HepG2 (cell line): Measurements from ENCODE around the gene NEBL. TPM values are rescaled to one million over a fixed set of nuclear protein-coding genes. Genes with fewer than 3 reads are reported as not detected.

Experiments
- ATAC-seq: fragments of 200-7000 bp; cut with Tn5 transposase; 3 replicates; pipeline ENCODE4 v1.9.1; 2020; ENCODE audit warnings: mild to moderate bottlenecking, moderate library complexity
- BruUV-seq: library from RNA; stranded (reverse); fragments of 400-500 nt; replicated peaks from 2 replicates; lab custom pipeline; 2021; lab: Mats Ljungman, UMichigan
- CTCF ChIA-PET: fragments of 300-600 bp; formaldehyde crosslinking; extraction: SDS; loops from one replicate; lab custom pipeline; 2021; ENCODE audit warnings: low total read pairs, inconsistent platforms, low intra/inter-chr PET ratio; lab: Yijun Ruan, JAX
- POLR2A ChIA-PET: fragments of 350-600 bp; sonication (Branson Sonifier 250); formaldehyde crosslinking; loops from one replicate; lab custom pipeline; 2020; ENCODE audit warnings: antibody characterized with exemption, inconsistent platforms; lab: Yijun Ruan, JAX
- DNase-seq: peaks from one replicate; pipeline ENCODE4 v3.0.0-alpha.2; 2015; ENCODE audit warnings: low spot score
- FAIRE-seq: peaks from 3 replicates; lab custom pipeline; 2011; peaks lifted over from hg19 to GRCh38; lab: Jason Lieb, UNC
- H2AFZ ChIP-seq: one replicate; pipeline ENCODE4 v1.6.1; 2011; ENCODE audit warnings: low read length, inconsistent platforms
- H3K27ac ChIP-seq: fragments of 300-600 bp; 3 replicates; pipeline ENCODE4 v1.8.0; 2011; ENCODE audit warnings: mixed run types, mild to moderate bottlenecking, mixed read lengths, low read length, inconsistent platforms; ENCODE audit not compliant: insufficient read depth; ENCODE audit errors: extremely low read length
- H3K27me3 ChIP-seq, 2 experiments: fragments of 200-600 bp in 1 of 2; 2 replicates in 1 of 2; 3 replicates in 1 of 2; pipeline versions ENCODE4 v1.6.0 to v1.8.0; 2011; ENCODE audit warnings: low read length in 2 of 2, mild to moderate bottlenecking in 2 of 2, moderate library complexity in 2 of 2, inconsistent platforms in 1 of 2; ENCODE audit not compliant: insufficient read depth in 2 of 2, control insufficient read depth in 1 of 2
- H3K36me3 ChIP-seq, 2 experiments: fragments of 200-600 bp in 1 of 2; replicated peaks in 1 of 2; 2 replicates in 1 of 2; 3 replicates in 1 of 2; pipeline versions ENCODE4 v1.5.1 to v1.8.0; 2011; ENCODE audit warnings: low read length in 2 of 2, inconsistent platforms in 1 of 2; ENCODE audit not compliant: insufficient read depth in 2 of 2, control insufficient read depth in 1 of 2
- H3K4me1 ChIP-seq: 2 replicates; pipeline ENCODE4 v1.5.1; 2012; ENCODE audit warnings: low read length, inconsistent platforms; ENCODE audit not compliant: insufficient read depth
- H3K4me2 ChIP-seq: 2 replicates; pipeline ENCODE4 v1.6.0; 2011; ENCODE audit warnings: low read depth, low read length, inconsistent platforms
- H3K4me3 ChIP-seq, 3 experiments: fragments of 200-600 bp in 1 of 3; sonication (generic), shearing (Covaris generic) in 1 of 3; replicated peaks in 1 of 3; 2 replicates each; pipeline ENCODE4 v1.5.1; 2011 to 2016; ENCODE audit warnings: low read length in 3 of 3, inconsistent platforms in 2 of 3, low read depth in 2 of 3, mild to moderate bottlenecking in 2 of 3, control low read depth in 1 of 3, mixed read lengths in 1 of 3; ENCODE audit not compliant: insufficient read depth in 1 of 3
- H3K79me2 ChIP-seq: one replicate; pipeline ENCODE4 v1.6.1; 2011; ENCODE audit warnings: low read length, inconsistent platforms; ENCODE audit not compliant: insufficient read depth
- H3K9ac ChIP-seq: 2 replicates; pipeline ENCODE4 v1.6.0; 2011; ENCODE audit warnings: mild to moderate bottlenecking, low read depth, low read length, inconsistent platforms; ENCODE audit not compliant: insufficient read depth
- H3K9me3 ChIP-seq: 2 replicates; pipeline ENCODE4 v1.5.1; 2012; ENCODE audit warnings: mild to moderate bottlenecking, low read length
- H4K20me1 ChIP-seq: 2 replicates; pipeline ENCODE4 v1.6.0; 2011; ENCODE audit warnings: inconsistent platforms, mild to moderate bottlenecking, low read length, moderate library complexity; ENCODE audit not compliant: insufficient read depth
- AHDC1 ChIP-seq: sonication (generic); formaldehyde crosslinking; IDR thresholded peaks from 2 replicates; pipeline ENCODE4 v1.5.1; 2020; ENCODE audit warnings: mild to moderate bottlenecking, missing genetic modification reagents, borderline replicate concordance
- CERS6 ChIP-seq: sonication (generic); formaldehyde crosslinking; IDR thresholded peaks from 2 replicates; pipeline ENCODE4 v1.5.0; 2020; ENCODE audit warnings: missing genetic modification reagents
- FOXC1 ChIP-seq: sonication (generic); formaldehyde crosslinking; IDR thresholded peaks from 2 replicates; pipeline ENCODE4 v1.8.0; 2022; ENCODE audit warnings: mild to moderate bottlenecking, missing genetic modification reagents, borderline replicate concordance
- FOXK1 ChIP-seq: sonication (generic); formaldehyde crosslinking; IDR thresholded peaks from 2 replicates; pipeline ENCODE4 v1.4.0; 2020; ENCODE audit warnings: low read depth, missing genetic modification reagents, borderline replicate concordance
- PHF20 ChIP-seq: sonication (generic); formaldehyde crosslinking; IDR thresholded peaks from 2 replicates; pipeline ENCODE4 v1.5.0; 2020; ENCODE audit warnings: mild to moderate bottlenecking, missing genetic modification reagents
- SMYD3 ChIP-seq: sonication (generic); formaldehyde crosslinking; IDR thresholded peaks from 2 replicates; pipeline ENCODE4 v1.8.1; 2023; ENCODE audit warnings: mild to moderate bottlenecking, missing genetic modification reagents
- SNRNP70 ChIP-seq: fragments of 200-400 bp; formaldehyde crosslinking; IDR thresholded peaks from 2 replicates; pipeline ENCODE4 v1.6.1; 2017; ENCODE audit warnings: mild to moderate bottlenecking, low read depth, low read length, moderate library complexity
- THAP11 ChIP-seq: IDR thresholded peaks from 2 replicates; pipeline ENCODE4 v1.6.1; 2016; ENCODE audit warnings: missing biosample characterization, missing genetic modification reagents
- TOPORS ChIP-seq: sonication (generic); formaldehyde crosslinking; IDR thresholded peaks from 2 replicates; pipeline ENCODE4 v1.8.0; 2023; ENCODE audit warnings: mild to moderate bottlenecking, missing genetic modification reagents
- WIZ ChIP-seq: sonication (generic); formaldehyde crosslinking; IDR thresholded peaks from 2 replicates; pipeline ENCODE4 v1.5.1; 2020; ENCODE audit warnings: mild to moderate bottlenecking, missing genetic modification reagents
- ZBTB43 ChIP-seq: sonication (generic); formaldehyde crosslinking; conservative IDR thresholded peaks from 2 replicates; pipeline ENCODE4 v1.4.0; 2020; ENCODE audit warnings: missing genetic modification reagents
- ZFP36 ChIP-seq: fragments of 150-350 bp; IDR thresholded peaks from 2 replicates; pipeline ENCODE4 v1.6.1; 2018; ENCODE audit warnings: borderline replicate concordance, low read length, low read depth; ENCODE audit not compliant: partially characterized antibody
- ZFP37 ChIP-seq: sonication (generic); formaldehyde crosslinking; IDR thresholded peaks from 2 replicates; pipeline ENCODE4 v1.4.0; 2020; ENCODE audit warnings: missing genetic modification reagents, borderline replicate concordance
- ZNF44 ChIP-seq: sonication (generic); formaldehyde crosslinking; IDR thresholded peaks from 2 replicates; pipeline ENCODE4 v1.5.1; 2020; ENCODE audit warnings: mild to moderate bottlenecking, missing genetic modification reagents
- ZNF563 ChIP-seq: sonication (generic); formaldehyde crosslinking; IDR thresholded peaks from 2 replicates; pipeline ENCODE4 v1.8.0; 2022; ENCODE audit warnings: mild to moderate bottlenecking, moderate library complexity, missing genetic modification reagents
- ZNF781 ChIP-seq: sonication (generic); formaldehyde crosslinking; IDR thresholded peaks from 2 replicates; pipeline ENCODE4 v1.5.1; 2020; ENCODE audit warnings: borderline replicate concordance, mild to moderate bottlenecking, missing genetic modification reagents; ENCODE audit errors: not compliant biosample characterization
- WGBS: methylation state at CpG from one replicate; pipeline ENCODE4 v1.1.6; 2017; ENCODE audit warnings: low lambda C conversion rate; 5-methylcytosine and 5-hydroxymethylcytosine counted together
- in situ Hi-C: cut with HindIII; loops from 2 replicates; pipeline ENCODE4 v1.10.0; 2017; ENCODE audit warnings: low pct_unique_long_range_greater_than_20kb; ENCODE audit not compliant: extremely low pct_ligation_motif_present
- intact Hi-C: fragments of 100-400 bp; cut with micrococcal nuclease; formaldehyde crosslinking; loops from one replicate; pipeline ENCODE4 v1.10.0; 2022; ENCODE audit not compliant: unreplicated experiment
- polyA plus RNA-seq, 8 experiments: library from polyadenylated mRNA; depleted of rRNA in 3 of 8; stranded (reverse) in 7 of 8; unstranded in 1 of 8; fragments of >200 nt; fragmentation: Illumina TruSeq in 4 of 8; extraction: Trizol in 4 of 8; gene quantifications; 2 replicates each; pipeline versions ENCODE4 v1.2.1 to v1.2.3, GENCODE V29; 2011 to 2016; ENCODE audit warnings: low read depth in 4 of 8, missing spikeins in 1 of 8, mixed read lengths in 1 of 8; ENCODE audit not compliant: insufficient read depth in 1 of 8
- total RNA-seq, 5 experiments: library from RNA; depleted of rRNA; stranded (reverse); fragments of >200 nt; fragmentation: Illumina TruSeq; extraction: Trizol; gene quantifications; 2 replicates each; pipeline ENCODE4 v1.2.3, GENCODE V29; 2016; ENCODE audit warnings: low read depth in 1 of 5
- TF ChIP-seq, protein P1 (sequence below): sonication (generic); formaldehyde crosslinking; IDR thresholded peaks from 2 replicates; pipeline ENCODE4 v1.5.1; 2020; ENCODE audit warnings: mild to moderate bottlenecking, missing genetic modification reagents, moderate library complexity

NEBL gene
- total and polyA plus RNA-seq, 2 of the 13 experiments (the other 11 are each of a cell fraction or from before 2014, with no cell fraction given): not detected

DNA sequence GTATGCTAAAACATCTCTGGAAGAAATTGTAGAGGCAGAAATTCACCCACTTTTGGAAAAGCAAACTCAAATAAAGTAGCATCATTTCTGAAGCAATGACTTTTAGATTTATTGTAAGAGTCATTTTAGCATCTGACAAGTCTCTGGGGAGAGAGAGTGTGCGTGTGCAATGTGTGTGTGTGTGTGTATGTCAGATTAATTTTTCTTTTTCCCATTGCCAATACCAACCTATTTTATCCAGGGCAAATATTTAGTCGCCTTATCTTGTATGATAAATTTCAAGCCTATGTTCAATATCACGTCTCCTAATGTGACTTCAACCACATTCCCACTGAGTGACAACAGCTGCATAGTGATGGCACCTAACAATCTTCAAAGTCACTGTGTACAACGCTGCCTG lies 101.7 kb downstream of the NEBL start:
- FAIRE-seq: no peak
- no peak overlapping the region for H3K9ac ChIP-seq
- no peaks in the 10 kb centered on the region for H3K9me3 ChIP-seq
- ChIA-PET POLR2A (no interaction called here), CTCF (no interaction called here)
- H3K27me3 ChIP-seq: peaks cover 0 to 2% of the 10 kb centered on the region in 2 experiments; a peak in 1 of 5 replicates
- H3K79me2 ChIP-seq: no peaks in the 10 kb centered on the region
- H3K4me2 ChIP-seq: no peak overlapping the region
- H3K4me1 ChIP-seq: no peaks in the 10 kb centered on the region
- no peaks in the 10 kb centered on the region for H3K36me3 ChIP-seq
- DNase-seq: no peak
- H3K27ac ChIP-seq: no peak overlapping the region
- intact Hi-C loops: no loop called here
- no peak for ATAC-seq
- in situ Hi-C loops: no loop called here
- H3K4me3 ChIP-seq: no peak overlapping the region
- H2AFZ ChIP-seq: no peak overlapping the region
- 18% methylated on average over 4 of the region's 4 CpGs for WGBS
- H4K20me1 ChIP-seq: no peaks in the 10 kb centered on the region
- BruUV-seq: no TSS peak
- TF ChIP-seq ZFP37 (CRISPR knock-in tag) (no peak), PHF20 (no peak), ZNF563 (CRISPR knock-in tag) (no peak), FOXC1 (no peak), SNRNP70 (no peak), SMYD3 (CRISPR knock-in tag) (no peak), AHDC1 (no peak), FOXK1 (CRISPR knock-in tag) (no peak), ZNF781 (CRISPR knock-in tag) (no peak), ZBTB43 (CRISPR knock-in tag) (no peak), TOPORS (no peak), ZNF44 (CRISPR knock-in tag) (no peak), CERS6 (CRISPR knock-in tag) (no peak), WIZ (no peak), THAP11 (CRISPR knock-in tag) (no peak), ZFP36 (no peak)
- TF ChIP-seq, protein P1, sequence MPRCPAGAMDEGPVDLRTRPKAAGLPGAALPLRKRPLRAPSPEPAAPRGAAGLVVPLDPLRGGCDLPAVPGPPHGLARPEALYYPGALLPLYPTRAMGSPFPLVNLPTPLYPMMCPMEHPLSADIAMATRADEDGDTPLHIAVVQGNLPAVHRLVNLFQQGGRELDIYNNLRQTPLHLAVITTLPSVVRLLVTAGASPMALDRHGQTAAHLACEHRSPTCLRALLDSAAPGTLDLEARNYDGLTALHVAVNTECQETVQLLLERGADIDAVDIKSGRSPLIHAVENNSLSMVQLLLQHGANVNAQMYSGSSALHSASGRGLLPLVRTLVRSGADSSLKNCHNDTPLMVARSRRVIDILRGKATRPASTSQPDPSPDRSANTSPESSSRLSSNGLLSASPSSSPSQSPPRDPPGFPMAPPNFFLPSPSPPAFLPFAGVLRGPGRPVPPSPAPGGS (CRISPR knock-in tag): no peak
